ENCODE data around the gene IFNA17.
A peak's percentile ranks its signal among the peaks of the same experiment; 100 is the strongest.
"Not testable (repeated sequence)": the region's sequence is repeated elsewhere in the genome, so short reads cannot be mapped to it uniquely, and the experiment has no call there.

IFNA17 gene

GRCh38 chr9:21228122-21228521 is at the start of gene IFNA17:
TSS of gene IFNA17 (minus strand) at chr9:21228222. CDS start at chr9:21228173, 49 bp downstream.
- DNase-seq = no peak

- no peak for DNase-seq
These were observed 40.3 kb upstream of the IFNA17 start for GRCh38 chr9:21268347-21268657.

- no peak for DNase-seq
These were observed 39.7 kb upstream of the IFNA17 start for GRCh38 chr9:21267485-21268346.

GRCh38 chr9:21266733-21267484 is 38.9 kb upstream of the IFNA17 start:
- DNase-seq = no peak

GRCh38 chr9:21265421-21266189 is 37.6 kb upstream of the IFNA17 start:
- no peak for DNase-seq

- no peak for DNase-seq
These were observed 27.7 kb upstream of the IFNA17 start for GRCh38 chr9:21255538-21256212.

- DNase-seq = peak; percentile 11
These were observed 24.9 kb upstream of the IFNA17 start for GRCh38 chr9:21252721-21253547.

GRCh38 chr9:21251638-21252037 is 23.6 kb upstream of the IFNA17 start:
- no peak for DNase-seq

- no peak for DNase-seq
These were observed 23.2 kb upstream of the IFNA17 start for GRCh38 chr9:21251190-21251589.

GRCh38 chr9:21244836-21245235 is 16.8 kb upstream of the IFNA17 start:
- no peak for DNase-seq

- no peak for DNase-seq
These were observed 11.9 kb upstream of the IFNA17 start, which contains the start of gene IFNA14 for GRCh38 chr9:21239911-21240310. TSS of gene IFNA14 (minus strand) at chr9:21240005. CDS start at chr9:21239935, 70 bp downstream.

GRCh38 chr9:21236360-21236714 is 8.3 kb upstream of the IFNA17 start:
- not testable (repeated sequence) for DNase-seq

- DNase-seq = peak; percentile 49
These were observed 7.7 kb upstream of the IFNA17 start for GRCh38 chr9:21235468-21236359.

GRCh38 chr9:21234153-21234687 is 6.2 kb upstream of the IFNA17 start:
- no peak for DNase-seq

GRCh38 chr9:21233258-21233657 is 5.2 kb upstream of the IFNA17 start:
- no peak for DNase-seq

- not testable (repeated sequence) for DNase-seq
These were observed 10.8 kb downstream of the IFNA17 start, which contains the start of gene IFNA16 for GRCh38 chr9:21217211-21217610. TSS of gene IFNA16 (minus strand) at chr9:21217311. CDS start at chr9:21217305, 6 bp downstream.

GRCh38 chr9:21213411-21214326 is 14.4 kb downstream of the IFNA17 start:
- DNase-seq = peak; percentile 16

GRCh38 chr9:21212160-21212559 is 15.9 kb downstream of the IFNA17 start:
- DNase-seq = not testable (repeated sequence)

GRCh38 chr9:21210782-21211181 is 17.2 kb downstream of the IFNA17 start:
- DNase-seq = not testable (repeated sequence)

All from activated CD4-positive, alpha-beta T cell treated with anti-CD3 and anti-CD28 coated beads, Interleukin-10, Interleukin-2, amounts not matched to agents 100 ng/mL and 50 ng/mL, durations not matched to agents 16 hours and 8 hours (primary cell).